Mammary epithelial cell (primary cell): ENCODE results near the gene CEBPZ.

Source experiments
- EZH2 ChIP-seq: IDR thresholded peaks from 2 replicates; pipeline ENCODE4 v1.6.1; 2012; ENCODE audit warnings: low read length, inconsistent platforms, borderline replicate concordance
- TF ChIP-seq, protein P1 (sequence below), 2 donors: IDR thresholded peaks in 1 of 2; conservative IDR thresholded peaks in 1 of 2; 2 replicates each; pipeline ENCODE4 v1.5.1; 2011 to 2012; ENCODE audit warnings: inconsistent platforms in 2 of 2, low read length in 2 of 2, mild to moderate bottlenecking in 2 of 2, control low read depth in 1 of 2, low read depth in 1 of 2; ENCODE audit not compliant: insufficient read depth in 1 of 2; ENCODE audit errors: extremely low read depth in 1 of 2

DNA sequence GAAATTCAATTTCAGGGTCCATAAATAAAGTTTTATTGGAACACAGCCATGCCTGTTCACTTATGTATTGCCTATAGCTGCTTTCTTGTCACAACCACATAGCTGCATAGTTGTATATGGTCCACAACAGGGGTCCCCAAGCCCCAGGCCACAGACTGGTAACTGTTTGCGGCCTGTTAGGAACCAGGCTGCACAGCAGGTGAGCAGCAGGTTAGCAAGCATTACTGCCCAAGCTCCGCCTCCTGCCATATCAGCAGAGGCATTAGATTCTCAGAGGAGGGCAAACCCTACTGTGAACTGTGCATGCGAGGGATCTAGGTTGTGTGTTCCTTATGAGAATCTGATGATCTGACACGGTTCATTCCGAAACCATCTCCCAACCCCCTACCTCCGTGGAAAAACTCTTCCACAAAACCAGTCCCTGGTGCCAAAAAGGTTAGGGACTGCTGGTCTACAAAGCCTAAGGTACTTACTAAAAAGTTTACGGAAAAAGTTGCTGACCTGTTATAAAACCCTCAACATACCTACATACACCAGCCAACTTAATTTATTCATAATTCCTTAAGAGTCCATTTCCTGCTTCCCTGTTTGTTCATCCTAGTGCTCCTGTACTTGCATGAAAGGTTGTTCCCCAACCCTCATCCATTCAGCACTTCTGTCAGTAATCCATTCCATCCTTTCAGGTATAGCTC is 40.1 kb upstream of the CEBPZ start:
- TF ChIP-seq, protein P1, sequence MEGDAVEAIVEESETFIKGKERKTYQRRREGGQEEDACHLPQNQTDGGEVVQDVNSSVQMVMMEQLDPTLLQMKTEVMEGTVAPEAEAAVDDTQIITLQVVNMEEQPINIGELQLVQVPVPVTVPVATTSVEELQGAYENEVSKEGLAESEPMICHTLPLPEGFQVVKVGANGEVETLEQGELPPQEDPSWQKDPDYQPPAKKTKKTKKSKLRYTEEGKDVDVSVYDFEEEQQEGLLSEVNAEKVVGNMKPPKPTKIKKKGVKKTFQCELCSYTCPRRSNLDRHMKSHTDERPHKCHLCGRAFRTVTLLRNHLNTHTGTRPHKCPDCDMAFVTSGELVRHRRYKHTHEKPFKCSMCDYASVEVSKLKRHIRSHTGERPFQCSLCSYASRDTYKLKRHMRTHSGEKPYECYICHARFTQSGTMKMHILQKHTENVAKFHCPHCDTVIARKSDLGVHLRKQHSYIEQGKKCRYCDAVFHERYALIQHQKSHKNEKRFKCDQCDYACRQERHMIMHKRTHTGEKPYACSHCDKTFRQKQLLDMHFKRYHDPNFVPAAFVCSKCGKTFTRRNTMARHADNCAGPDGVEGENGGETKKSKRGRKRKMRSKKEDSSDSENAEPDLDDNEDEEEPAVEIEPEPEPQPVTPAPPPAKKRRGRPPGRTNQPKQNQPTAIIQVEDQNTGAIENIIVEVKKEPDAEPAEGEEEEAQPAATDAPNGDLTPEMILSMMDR (conservative IDR thresholded peaks at IDR 0.05 in 1 of 2, IDR thresholded peaks at IDR 0.05 in 1 of 2; ENCODE audit: extremely low read depth in 1 of 2, insufficient read depth in 1 of 2, low read depth in 1 of 2, low read length in 2 of 2) = no peak
- TF ChIP-seq EZH2 = no peak
